Activated B cell treated with CpG ODN at 0.5 μM for 24 hours (primary cell): Measurements from ENCODE around the gene PVRIG. TPM values are rescaled to one million over a fixed set of nuclear protein-coding genes. Genes with fewer than 3 reads are reported as not detected.
A peak's percentile ranks its signal among the peaks of the same experiment; 100 is the strongest.
"Not testable (repeated sequence)": the region's sequence is repeated elsewhere in the genome, so short reads cannot be mapped to it uniquely, and the experiment has no call there.

ENCODE experiments used
- ATAC-seq: fragments of 200-7000 bp; cut with Tn5 transposase; one replicate; pipeline ENCODE4 v1.10.0; 2021; ENCODE audit warnings: low read depth, mild to moderate bottlenecking, moderate library complexity
- CTCF ChIA-PET: fragments of 350-600 bp; sonication (Branson Sonifier 250); formaldehyde crosslinking; loops from one replicate; lab custom pipeline; 2021; ENCODE audit warnings: antibody characterized with exemption; lab: Charles Lee
- POLR2A ChIA-PET: fragments of 350-600 bp; sonication (Branson Sonifier 250); formaldehyde crosslinking; loops from one replicate; lab custom pipeline; 2021; ENCODE audit warnings: antibody characterized with exemption; lab: Charles Lee
- DNase-seq: peaks from one replicate; pipeline ENCODE4 v3.0.0; 2022
- H3K27ac Mint-ChIP-seq: one replicate; pipeline ENCODE4 v1.8.0; 2020; ENCODE audit warnings: mixed read lengths
- H3K27me3 Mint-ChIP-seq: one replicate; pipeline ENCODE4 v1.8.0; 2021; ENCODE audit warnings: mixed read lengths
- H3K36me3 Mint-ChIP-seq: one replicate; pipeline ENCODE4 v1.8.0; 2021; ENCODE audit warnings: low read depth, mixed read lengths
- H3K4me1 Mint-ChIP-seq: one replicate; pipeline ENCODE4 v1.8.0; 2021; ENCODE audit warnings: mixed read lengths
- H3K4me3 Mint-ChIP-seq: one replicate; pipeline ENCODE4 v1.8.0; 2020; ENCODE audit warnings: mild to moderate bottlenecking, mixed read lengths
- H3K9me3 Mint-ChIP-seq: one replicate; pipeline ENCODE4 v1.8.0; 2020; ENCODE audit warnings: mixed read lengths
- intact Hi-C: fragments of 100-400 bp; cut with micrococcal nuclease; formaldehyde crosslinking; loops from one replicate; pipeline ENCODE4 v1.15.1; 2024
- total RNA-seq: library from RNA; stranded (reverse); gene quantifications from 2 replicates; pipeline ENCODE4 v1.2.3, GENCODE V29; 2022
- TF ChIP-seq, protein P1 (sequence below): fragments of 200-600 bp; IDR thresholded peaks from one replicate; pipeline ENCODE4 v1.8.0; 2022; ENCODE audit warnings: antibody characterized with exemption, mild to moderate bottlenecking

Gene PVRIG
- total RNA-seq: 17.1 and 20.0 TPM in 2 replicates

GRCh38 chr7:100219801-100220585 lies at the start of gene PVRIG:
PVRIG (plus strand) TSS chr7:100219949; CDS start chr7:100219971, 22 bp downstream.
- ChIA-PET CTCF (interaction anchor here (0.9 to 3.2 kb wide), 4 partner anchors 30 to 188 kb away, joined by 3 to 11 read pairs (median 6); no protein-coding TSS in a partner anchor), POLR2A (interaction anchor here (0.7 to 3.4 kb wide), 9 partner anchors 9 to 125 kb away, joined by 3 to 14 read pairs (median 8); partner anchors contain the start of gene LAMTOR4)
- peaks cover 91% of the 10 kb centered on the region for H3K4me1 Mint-ChIP-seq
- peak within 1 kb of the TSS; percentile 86 for H3K4me3 Mint-ChIP-seq
- peaks cover 27% of the 10 kb centered on the region for H3K36me3 Mint-ChIP-seq
- not testable (repeated sequence) for H3K27me3 Mint-ChIP-seq, H3K9me3 Mint-ChIP-seq
- intact Hi-C loops: loop anchor here (1.0 to 2.0 kb wide), 3 partner anchors 139 to 209 kb away; partner anchors contain the start of genes MEPCE, ZCWPW1 and ZNF3
- peak; percentile 28 for DNase-seq
- H3K27ac Mint-ChIP-seq: peak within 1 kb of the TSS; percentile 95
- ATAC-seq: peak; percentile 5

DNA sequence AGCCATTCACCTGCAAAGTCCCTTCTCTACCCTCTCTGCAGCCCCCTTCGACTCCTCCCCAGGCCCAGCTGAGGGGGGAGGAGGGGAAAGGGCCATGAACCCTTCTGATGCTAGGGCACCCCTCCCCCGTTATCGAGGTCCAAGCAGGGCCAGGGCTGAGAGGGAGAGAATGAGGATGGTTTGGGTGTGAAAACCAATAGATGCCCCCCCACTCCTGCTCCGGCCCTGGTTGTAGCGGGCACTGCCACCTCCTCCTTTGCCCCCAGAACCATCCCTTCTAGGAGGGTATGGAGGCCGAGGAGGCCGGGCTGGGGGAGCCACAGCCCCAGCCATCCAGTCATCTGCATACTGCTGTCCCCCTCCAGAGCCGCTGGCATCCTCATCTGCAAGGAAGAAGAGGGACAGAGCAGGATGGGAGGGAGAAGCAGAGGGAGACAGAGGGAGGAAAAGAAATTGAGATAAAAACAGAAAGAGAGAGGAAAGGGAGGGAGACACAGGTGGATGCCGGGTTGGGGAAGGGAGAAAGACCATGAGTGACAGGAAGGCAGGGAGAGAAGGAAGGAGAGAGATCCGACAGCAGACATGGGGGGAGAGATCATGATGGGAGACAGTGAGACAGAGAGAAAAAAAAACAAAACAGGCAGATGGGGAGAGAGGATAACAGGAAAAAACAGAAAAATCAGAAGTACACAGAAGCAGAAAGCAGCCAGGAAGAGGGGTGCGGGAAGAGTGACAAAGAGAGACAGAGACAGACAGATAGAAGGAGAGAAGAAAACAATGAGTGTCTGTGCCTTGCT lies 49.5 kb upstream of the PVRIG start:
- Mint-ChIP-seq H3K36me3 (no peaks in the 10 kb centered on the region), H3K4me3 (peak overlapping the region; percentile 64), H3K9me3 (no peaks in the 10 kb centered on the region), H3K4me1 (peaks cover 41% of the 10 kb centered on the region), H3K27ac (peak overlapping the region; percentile 53), H3K27me3 (peaks cover 43% of the 10 kb centered on the region)
- ATAC-seq: no peak
- intact Hi-C loops: no loop called here
- POLR2A ChIA-PET: interaction anchor here (0.6 to 1.6 kb wide), 2 partner anchors 16 to 22 kb away, joined by 3 to 5 read pairs; partner anchors contain the start of gene LAMTOR4
- TF ChIP-seq, protein P1, sequence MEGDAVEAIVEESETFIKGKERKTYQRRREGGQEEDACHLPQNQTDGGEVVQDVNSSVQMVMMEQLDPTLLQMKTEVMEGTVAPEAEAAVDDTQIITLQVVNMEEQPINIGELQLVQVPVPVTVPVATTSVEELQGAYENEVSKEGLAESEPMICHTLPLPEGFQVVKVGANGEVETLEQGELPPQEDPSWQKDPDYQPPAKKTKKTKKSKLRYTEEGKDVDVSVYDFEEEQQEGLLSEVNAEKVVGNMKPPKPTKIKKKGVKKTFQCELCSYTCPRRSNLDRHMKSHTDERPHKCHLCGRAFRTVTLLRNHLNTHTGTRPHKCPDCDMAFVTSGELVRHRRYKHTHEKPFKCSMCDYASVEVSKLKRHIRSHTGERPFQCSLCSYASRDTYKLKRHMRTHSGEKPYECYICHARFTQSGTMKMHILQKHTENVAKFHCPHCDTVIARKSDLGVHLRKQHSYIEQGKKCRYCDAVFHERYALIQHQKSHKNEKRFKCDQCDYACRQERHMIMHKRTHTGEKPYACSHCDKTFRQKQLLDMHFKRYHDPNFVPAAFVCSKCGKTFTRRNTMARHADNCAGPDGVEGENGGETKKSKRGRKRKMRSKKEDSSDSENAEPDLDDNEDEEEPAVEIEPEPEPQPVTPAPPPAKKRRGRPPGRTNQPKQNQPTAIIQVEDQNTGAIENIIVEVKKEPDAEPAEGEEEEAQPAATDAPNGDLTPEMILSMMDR: no peak
- DNase-seq: no peak
- CTCF ChIA-PET: no interaction called here

- CTCF ChIA-PET: no interaction called here
- POLR2A ChIA-PET: interaction anchor here (0.6 to 1.6 kb wide), 5 partner anchors 13 to 265 kb away, joined by 3 to 8 read pairs (median 3); partner anchors contain the start of genes LAMTOR4 and PPP1R35
- TF ChIP-seq, protein P1: no peak
- intact Hi-C loops: no loop called here
- Mint-ChIP-seq H3K27ac (no peak overlapping the region), H3K4me1 (peaks cover 39% of the 10 kb centered on the region), H3K9me3 (no peaks in the 10 kb centered on the region), H3K27me3 (peaks cover 41% of the 10 kb centered on the region), H3K4me3 (peak overlapping the region; percentile 28), H3K36me3 (no peaks in the 10 kb centered on the region)
- DNase-seq (no peak), ATAC-seq (peak; percentile 54)
These were observed 48.6 kb upstream of the PVRIG start for GRCh38 chr7:100171087-100171681.

DNA sequence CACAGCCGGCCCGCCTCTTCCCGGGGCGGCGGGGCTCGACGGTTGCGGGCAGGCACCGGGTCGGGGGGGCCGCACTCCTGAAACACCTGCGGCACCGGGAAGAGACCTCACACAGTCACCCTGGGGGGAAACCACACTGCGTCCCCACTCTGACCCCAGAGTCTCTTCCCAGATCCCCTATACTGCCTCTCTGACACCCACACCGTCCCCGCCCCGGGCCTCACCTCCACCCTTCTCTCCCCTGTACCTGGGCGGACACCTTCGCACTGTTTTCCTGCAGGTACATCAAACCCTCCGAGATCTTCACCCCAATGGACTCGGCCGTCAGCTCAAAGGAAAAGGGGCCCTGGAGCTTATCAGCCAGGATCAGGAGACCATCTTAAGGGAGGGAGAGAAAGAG lies 47.9 kb upstream of the PVRIG start:
- no peaks in the 10 kb centered on the region for H3K9me3 Mint-ChIP-seq
- peaks cover 34% of the 10 kb centered on the region for H3K27me3 Mint-ChIP-seq
- no peaks in the 10 kb centered on the region for H3K36me3 Mint-ChIP-seq
- ATAC-seq (no peak), DNase-seq (no peak)
- TF ChIP-seq, protein P1: no peak
- CTCF ChIA-PET: no interaction called here
- H3K4me3 Mint-ChIP-seq: peak overlapping the region; percentile 64
- peak overlapping the region; percentile 39 for H3K27ac Mint-ChIP-seq
- POLR2A ChIA-PET: interaction anchor here (0.6 to 1.6 kb wide), 4 partner anchors 17 to 1685 kb away, joined by 3 to 8 read pairs (median 4); partner anchors contain the start of gene LAMTOR4
- intact Hi-C loops: no loop called here
- H3K4me1 Mint-ChIP-seq: peaks cover 40% of the 10 kb centered on the region

- DNase-seq: no peak
- peaks cover 16% of the 10 kb centered on the region for H3K27me3 Mint-ChIP-seq
- POLR2A ChIA-PET: no interaction called here
- CTCF ChIA-PET: no interaction called here
- TF ChIP-seq, protein P1: no peak
- no peak for ATAC-seq
- H3K4me3 Mint-ChIP-seq: no peak overlapping the region
- H3K9me3 Mint-ChIP-seq: no peaks in the 10 kb centered on the region
- peaks cover 26% of the 10 kb centered on the region for H3K4me1 Mint-ChIP-seq
- intact Hi-C loops: no loop called here
- H3K36me3 Mint-ChIP-seq: no peaks in the 10 kb centered on the region
- no peak overlapping the region for H3K27ac Mint-ChIP-seq
These were observed 45.8 kb upstream of the PVRIG start for GRCh38 chr7:100173806-100174495.
